Measurements from ENCODE around the gene ZSWIM4. TPM values are rescaled to one million over a fixed set of nuclear protein-coding genes. Genes with fewer than 3 reads are reported as not detected.

Gene ZSWIM4
- total RNA-seq, 1 experiment from 2014 or later = 8.7 TPM

DNA sequence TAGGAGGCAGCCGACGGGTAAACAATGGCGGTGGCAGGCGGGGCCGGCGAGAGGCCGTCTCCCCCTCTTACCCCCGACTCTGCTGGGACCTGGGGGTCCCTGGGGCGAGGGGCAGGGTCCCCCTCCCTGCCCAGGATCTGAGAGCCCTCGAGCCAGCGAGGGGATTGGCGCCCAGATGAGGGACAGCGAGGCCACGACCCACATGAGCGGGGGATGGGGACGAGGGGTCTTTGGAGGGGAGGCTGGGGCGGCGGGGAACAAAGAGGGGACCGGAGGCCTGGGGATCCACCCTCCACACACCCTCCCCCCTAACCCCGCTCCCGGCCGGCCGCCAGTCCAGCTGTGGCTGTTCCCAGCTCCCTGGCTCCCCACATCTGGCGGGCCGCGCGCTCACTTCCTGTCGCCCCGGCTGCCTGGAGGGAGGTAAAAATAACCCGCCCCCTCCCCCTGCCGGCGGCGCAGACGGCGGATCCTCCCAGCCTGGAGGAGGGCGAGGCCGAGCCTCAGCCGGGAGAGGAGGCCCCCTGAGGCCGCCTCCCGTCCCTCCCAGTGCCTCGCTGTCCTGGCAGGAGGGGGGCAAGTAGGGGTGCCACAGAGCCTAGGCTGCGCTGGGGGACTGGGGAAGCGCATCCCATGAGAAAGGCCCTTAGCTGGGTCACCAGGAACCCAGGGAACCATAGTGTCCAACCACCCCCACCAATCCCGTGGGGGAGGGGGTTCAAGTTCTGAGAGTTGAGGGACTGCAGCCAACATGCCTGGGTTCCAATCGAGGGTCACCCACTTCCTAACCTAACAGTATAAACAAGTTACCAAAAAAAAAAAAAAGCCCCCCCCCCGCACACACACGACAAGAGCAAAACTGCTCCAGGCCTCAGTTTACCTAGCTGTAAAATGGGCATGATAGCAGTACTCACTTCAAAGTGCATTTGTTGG lies 52.4 kb downstream of the ZSWIM4 start:
- ATAC-seq (peak; percentile 46), DNase-seq (ENCODE audit: low read depth, low spot score) (no peak)
- in situ Hi-C loops (cut with HindIII; ENCODE audit: low pct_unique_long_range_greater_than_20kb, low sequenced_read_pairs) (no loop called here), intact Hi-C loops (cut with micrococcal nuclease; ENCODE audit: unreplicated experiment) (no loop called here)
- TF ChIP-seq SIN3A (IDR thresholded peaks at IDR 0.05; ENCODE audit: borderline replicate concordance, insufficient read depth, low read depth, low read length) = no peak
- peak; percentile 34 for TF ChIP-seq POLR2AphosphoS5 (IDR thresholded peaks at IDR 0.05; ENCODE audit: low read depth, low read length)
- H3K9me3 ChIP-seq (ENCODE audit: control insufficient read depth, insufficient read depth, low read depth, low read length) = no peaks in the 10 kb centered on the region
- BruUV-seq (replicated peaks) = no TSS peak
- H3K4me3 ChIP-seq (ENCODE audit: low read depth in 2 of 2, low read length in 2 of 2) = peak overlapping the region; percentile 31 to 45
- no peaks in the 10 kb centered on the region for H3K36me3 ChIP-seq (ENCODE audit: control insufficient read depth, insufficient read depth, low read length)
- CTCF ChIA-PET = interaction anchor here (1.3 kb wide), 1 partner anchor 15 kb away, joined by 5 read pairs; no protein-coding TSS in a partner anchor
- peak overlapping the region; percentile 98 for H3K27ac ChIP-seq (ENCODE audit: low read length)
- POLR2A ChIA-PET = interaction anchor here (0.6 to 0.7 kb wide), 3 partner anchors 18 to 59 kb away, joined by 3 to 9 read pairs (median 7); no protein-coding TSS in a partner anchor
- no peaks in the 10 kb centered on the region for H3K27me3 ChIP-seq (ENCODE audit: control insufficient read depth, insufficient read depth, low read length)
- peaks cover 74% of the 10 kb centered on the region for H3K4me1 ChIP-seq (ENCODE audit: control insufficient read depth, insufficient read depth, low read length)

DNA sequence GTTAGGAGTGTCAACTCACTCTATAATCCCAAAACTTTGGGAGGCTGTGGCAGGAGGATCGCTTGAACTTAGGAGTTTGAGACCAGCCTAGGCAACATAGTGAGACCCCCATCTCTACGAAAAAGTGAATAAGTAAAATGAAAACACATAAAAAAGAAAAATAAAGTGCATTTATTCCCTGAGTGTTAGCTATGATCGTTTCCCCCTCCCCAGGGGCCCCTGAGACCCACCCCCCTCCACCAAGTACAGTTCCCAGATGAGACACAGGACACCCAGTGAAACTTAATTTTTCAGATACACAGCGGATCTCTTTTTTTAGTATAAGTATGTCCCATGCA lies 53.1 kb downstream of the ZSWIM4 start:
- no peaks in the 10 kb centered on the region for H3K9me3 ChIP-seq (ENCODE audit: control insufficient read depth, insufficient read depth, low read depth, low read length)
- in situ Hi-C loops (cut with HindIII; ENCODE audit: low pct_unique_long_range_greater_than_20kb, low sequenced_read_pairs) = no loop called here
- intact Hi-C loops (cut with micrococcal nuclease; ENCODE audit: unreplicated experiment) = no loop called here
- H3K27me3 ChIP-seq (ENCODE audit: control insufficient read depth, insufficient read depth, low read length) = no peaks in the 10 kb centered on the region
- no peak for DNase-seq (ENCODE audit: low read depth, low spot score)
- CTCF ChIA-PET = no interaction called here
- H3K4me3 ChIP-seq (ENCODE audit: low read depth in 2 of 2, low read length in 2 of 2) = no peak overlapping the region
- BruUV-seq (replicated peaks) = no TSS peak
- no peaks in the 10 kb centered on the region for H3K36me3 ChIP-seq (ENCODE audit: control insufficient read depth, insufficient read depth, low read length)
- H3K4me1 ChIP-seq (ENCODE audit: control insufficient read depth, insufficient read depth, low read length) = peaks cover 76% of the 10 kb centered on the region
- POLR2A ChIA-PET = no interaction called here
- peak overlapping the region; percentile 98 for H3K27ac ChIP-seq (ENCODE audit: low read length)
- no peak for ATAC-seq
- TF ChIP-seq SIN3A (IDR thresholded peaks at IDR 0.05; ENCODE audit: borderline replicate concordance, insufficient read depth, low read depth, low read length) (no peak), TCF7L2 (IDR thresholded peaks at IDR 0.05; ENCODE audit: low read depth, low read length) (no peak), POLR2AphosphoS5 (IDR thresholded peaks at IDR 0.05; ENCODE audit: low read depth, low read length) (no peak), CTCF (IDR thresholded peaks at IDR 0.05) (no peak)
- TF ChIP-seq, protein P1, sequence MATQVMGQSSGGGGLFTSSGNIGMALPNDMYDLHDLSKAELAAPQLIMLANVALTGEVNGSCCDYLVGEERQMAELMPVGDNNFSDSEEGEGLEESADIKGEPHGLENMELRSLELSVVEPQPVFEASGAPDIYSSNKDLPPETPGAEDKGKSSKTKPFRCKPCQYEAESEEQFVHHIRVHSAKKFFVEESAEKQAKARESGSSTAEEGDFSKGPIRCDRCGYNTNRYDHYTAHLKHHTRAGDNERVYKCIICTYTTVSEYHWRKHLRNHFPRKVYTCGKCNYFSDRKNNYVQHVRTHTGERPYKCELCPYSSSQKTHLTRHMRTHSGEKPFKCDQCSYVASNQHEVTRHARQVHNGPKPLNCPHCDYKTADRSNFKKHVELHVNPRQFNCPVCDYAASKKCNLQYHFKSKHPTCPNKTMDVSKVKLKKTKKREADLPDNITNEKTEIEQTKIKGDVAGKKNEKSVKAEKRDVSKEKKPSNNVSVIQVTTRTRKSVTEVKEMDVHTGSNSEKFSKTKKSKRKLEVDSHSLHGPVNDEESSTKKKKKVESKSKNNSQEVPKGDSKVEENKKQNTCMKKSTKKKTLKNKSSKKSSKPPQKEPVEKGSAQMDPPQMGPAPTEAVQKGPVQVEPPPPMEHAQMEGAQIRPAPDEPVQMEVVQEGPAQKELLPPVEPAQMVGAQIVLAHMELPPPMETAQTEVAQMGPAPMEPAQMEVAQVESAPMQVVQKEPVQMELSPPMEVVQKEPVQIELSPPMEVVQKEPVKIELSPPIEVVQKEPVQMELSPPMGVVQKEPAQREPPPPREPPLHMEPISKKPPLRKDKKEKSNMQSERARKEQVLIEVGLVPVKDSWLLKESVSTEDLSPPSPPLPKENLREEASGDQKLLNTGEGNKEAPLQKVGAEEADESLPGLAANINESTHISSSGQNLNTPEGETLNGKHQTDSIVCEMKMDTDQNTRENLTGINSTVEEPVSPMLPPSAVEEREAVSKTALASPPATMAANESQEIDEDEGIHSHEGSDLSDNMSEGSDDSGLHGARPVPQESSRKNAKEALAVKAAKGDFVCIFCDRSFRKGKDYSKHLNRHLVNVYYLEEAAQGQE (IDR thresholded peaks at IDR 0.05; ENCODE audit: insufficient read depth in 1 of 2, low read depth in 2 of 2, low read length in 1 of 2) = no peak

All from Panc1 (cell line).